Stomach (tissue), 9 donors: Measurements from ENCODE around the gene RUNX1. TPM values are rescaled to one million over a fixed set of nuclear protein-coding genes. Genes with fewer than 3 reads are reported as not detected.

Experiments used
- DNase-seq, 2 donors: peaks; one replicate each; pipeline versions ENCODE4 v3.0.0 to v3.0.0-alpha.2; 2013 to 2019
- H3K27ac ChIP-seq, 5 donors: fragments of 200-600 bp in 4 of 5; sonication (generic) in 4 of 5; one replicate each; pipeline ENCODE4 v1.5.1; 2013 to 2019; ENCODE audit warnings: mild to moderate bottlenecking in 1 of 5, moderate library complexity in 1 of 5
- H3K27me3 ChIP-seq, 3 donors: fragments of 200-600 bp; sonication (generic); one replicate each; pipeline ENCODE4 v1.5.1; 2017 to 2019; ENCODE audit warnings: mixed run types in 1 of 3
- H3K36me3 ChIP-seq, 4 donors: fragments of 200-600 bp; sonication (generic); 1 replicate in 3 of 4; 2 replicates in 1 of 4; pipeline ENCODE4 v1.5.1; 2016 to 2019
- H3K4me1 ChIP-seq, 4 donors: fragments of 200-600 bp; sonication (generic); one replicate each; pipeline ENCODE4 v1.5.1; 2016 to 2019
- H3K4me3 ChIP-seq, 4 donors: fragments of 200-600 bp; sonication (generic) in 3 of 4; one replicate each; pipeline ENCODE4 v1.5.1; 2016 to 2019; ENCODE audit warnings: mild to moderate bottlenecking in 1 of 4
- H3K9me3 ChIP-seq, 4 donors: fragments of 200-600 bp; sonication (generic); one replicate each; pipeline ENCODE4 v1.5.1; 2016 to 2019
- EP300 ChIP-seq: sonication (generic); formaldehyde crosslinking; IDR thresholded peaks from one replicate; pipeline ENCODE4 v1.6.1; 2017; ENCODE audit warnings: antibody characterized with exemption
- POLR2A ChIP-seq, 4 donors: fragments of 450-650 bp; IDR thresholded peaks; one replicate each; pipeline ENCODE4 v1.6.1; 2016; ENCODE audit warnings: antibody characterized with exemption in 4 of 4, control low read depth in 2 of 4, mild to moderate bottlenecking in 1 of 4, moderate library complexity in 1 of 4
- POLR2AphosphoS5 ChIP-seq, 3 donors: sonication (generic); formaldehyde crosslinking; IDR thresholded peaks; one replicate each; pipeline ENCODE4 v1.6.1; 2016; ENCODE audit warnings: antibody characterized with exemption in 3 of 3
- WGBS, 5 donors: extraction: QIAGEN DNeasy Blood & Tissue Kit in 3 of 5; methylation state at CpG; one replicate each; pipeline versions ENCODE4 v1.1.5 to v1.1.7; 2013 to 2018; 5-methylcytosine and 5-hydroxymethylcytosine counted together
- intact Hi-C: fragments of 100-400 bp; cut with DNase I; formaldehyde crosslinking; loops from one replicate; pipeline ENCODE4 v1.15.1; 2023; ENCODE audit warnings: low total_unique reads
- polyA plus RNA-seq, 3 donors: library from polyadenylated mRNA; stranded (reverse); fragments of 200-250 nt; gene quantifications; one replicate each; pipeline ENCODE4 v1.2.3, GENCODE V29; 2013
- total RNA-seq, 5 donors: library from RNA; depleted of rRNA; stranded (reverse); fragments of >200 nt; gene quantifications; one replicate each; pipeline versions ENCODE4 v1.1.0 to v1.2.3, GENCODE V29; 2014 to 2016
- TF ChIP-seq, protein P1 (sequence below), 7 experiments: fragments of 450-650 bp in 4 of 7; fragments of 200-600 bp in 3 of 7; sonication (generic) in 3 of 7; IDR thresholded peaks; one replicate each; pipeline ENCODE4 v1.5.1; 2016 to 2019; ENCODE audit warnings: antibody characterized with exemption in 7 of 7, control low read depth in 2 of 7, mild to moderate bottlenecking in 1 of 7
- donor health status: healthy with polysubstance abuse.
- donor health status: Bipolar disorder and iron deficiency.
- donor health status: healthy.

Gene RUNX1
- total and polyA plus RNA-seq, 8 donors = 8.0 to 213 (median 40.0) TPM

- Histone ChIP-seq H3K36me3 (peaks cover 12 to 63% (median 36%) of the 10 kb centered on the region in 4 donors), H3K4me3 (no peak overlapping the region), H3K27me3 (no peaks in the 10 kb centered on the region), H3K27ac (peak overlapping the region in 1 of 5 donors; percentile 17), H3K9me3 (no peaks in the 10 kb centered on the region), H3K4me1 (peaks cover 33 to 69% (median 39%) of the 10 kb centered on the region in 4 donors)
- 60 to 84% (median 60%) methylated on average over 6 of the region's 6 CpGs for WGBS, 5 donors
- no peak for TF ChIP-seq POLR2A (IDR thresholded peaks at IDR 0.05)
- TF ChIP-seq POLR2AphosphoS5 (IDR thresholded peaks at IDR 0.05) = no peak
- TF ChIP-seq, protein P1, sequence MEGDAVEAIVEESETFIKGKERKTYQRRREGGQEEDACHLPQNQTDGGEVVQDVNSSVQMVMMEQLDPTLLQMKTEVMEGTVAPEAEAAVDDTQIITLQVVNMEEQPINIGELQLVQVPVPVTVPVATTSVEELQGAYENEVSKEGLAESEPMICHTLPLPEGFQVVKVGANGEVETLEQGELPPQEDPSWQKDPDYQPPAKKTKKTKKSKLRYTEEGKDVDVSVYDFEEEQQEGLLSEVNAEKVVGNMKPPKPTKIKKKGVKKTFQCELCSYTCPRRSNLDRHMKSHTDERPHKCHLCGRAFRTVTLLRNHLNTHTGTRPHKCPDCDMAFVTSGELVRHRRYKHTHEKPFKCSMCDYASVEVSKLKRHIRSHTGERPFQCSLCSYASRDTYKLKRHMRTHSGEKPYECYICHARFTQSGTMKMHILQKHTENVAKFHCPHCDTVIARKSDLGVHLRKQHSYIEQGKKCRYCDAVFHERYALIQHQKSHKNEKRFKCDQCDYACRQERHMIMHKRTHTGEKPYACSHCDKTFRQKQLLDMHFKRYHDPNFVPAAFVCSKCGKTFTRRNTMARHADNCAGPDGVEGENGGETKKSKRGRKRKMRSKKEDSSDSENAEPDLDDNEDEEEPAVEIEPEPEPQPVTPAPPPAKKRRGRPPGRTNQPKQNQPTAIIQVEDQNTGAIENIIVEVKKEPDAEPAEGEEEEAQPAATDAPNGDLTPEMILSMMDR (IDR thresholded peaks at IDR 0.05) = no peak
- TF ChIP-seq EP300 = no peak
- DNase-seq = no peak
- intact Hi-C loops = no loop called here
Observed at GRCh38 chr21:34793471-34793870, 255.6 kb downstream of the RUNX1 start.

- 93 to 98% (median 94%) methylated on average over 26 to 27 of the region's 27 CpGs for WGBS, 5 donors
- Histone ChIP-seq H3K36me3 (peaks cover 9 to 55% (median 29%) of the 10 kb centered on the region in 4 donors), H3K4me1 (peaks cover 32 to 61% (median 36%) of the 10 kb centered on the region in 4 donors), H3K27ac (no peak overlapping the region), H3K9me3 (no peaks in the 10 kb centered on the region), H3K4me3 (no peak overlapping the region), H3K27me3 (no peaks in the 10 kb centered on the region)
- intact Hi-C loops = no loop called here
- no peak for TF ChIP-seq POLR2A (IDR thresholded peaks at IDR 0.05)
- no peak for TF ChIP-seq EP300
- TF ChIP-seq, protein P1 (IDR thresholded peaks at IDR 0.05) = no peak
- no peak for TF ChIP-seq POLR2AphosphoS5 (IDR thresholded peaks at IDR 0.05)
- no peak for DNase-seq
Observed at GRCh38 chr21:34792504-34793089, 256.5 kb downstream of the RUNX1 start.

DNA sequence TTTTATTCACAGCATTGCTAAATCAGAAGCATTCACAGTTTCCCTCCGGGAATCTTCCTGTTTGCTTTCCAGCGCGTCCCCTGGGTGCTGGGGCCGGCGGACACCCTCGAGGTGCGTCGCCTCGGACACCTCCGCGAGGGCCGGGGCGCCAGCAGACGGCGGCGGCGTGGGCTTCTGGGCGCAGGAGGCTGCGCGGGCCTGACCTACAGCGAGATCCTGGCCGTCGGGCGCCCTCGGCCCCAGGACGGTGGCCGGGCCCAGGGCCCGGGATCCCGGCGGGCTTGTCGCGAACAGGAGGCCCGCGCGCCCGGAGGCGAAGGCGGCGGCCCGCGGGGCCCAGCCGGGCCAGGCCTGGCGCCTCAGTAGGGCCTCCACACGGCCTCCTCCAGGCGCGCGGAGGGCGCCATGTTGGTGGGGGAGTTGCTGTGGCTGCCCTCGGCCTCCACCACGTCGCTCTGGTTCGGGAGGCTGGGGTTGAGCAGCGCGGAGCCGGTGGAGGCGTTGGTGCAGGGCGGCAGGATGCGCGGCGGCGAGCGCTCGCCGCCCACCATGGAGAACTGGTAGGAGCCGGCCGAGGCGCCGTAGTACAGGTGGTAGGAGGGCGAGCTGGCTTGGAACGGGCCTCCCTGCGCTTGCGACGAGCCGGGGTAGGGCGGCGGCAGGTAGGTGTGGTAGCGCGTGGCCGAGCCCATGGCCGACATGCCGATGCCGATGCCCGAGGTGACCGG, 257.2 kb downstream of the RUNX1 start:
- peaks cover 8 to 48% (median 25%) of the 10 kb centered on the region in 4 donors for H3K36me3 ChIP-seq
- H3K4me1 ChIP-seq = peaks cover 25 to 55% (median 32%) of the 10 kb centered on the region in 4 donors
- no peaks in the 10 kb centered on the region for H3K27me3 ChIP-seq
- no peak overlapping the region for H3K27ac ChIP-seq
- H3K4me3 ChIP-seq = no peak overlapping the region
- no peak for DNase-seq
- intact Hi-C loops = no loop called here
- H3K9me3 ChIP-seq = no peaks in the 10 kb centered on the region
- TF ChIP-seq, protein P1 (IDR thresholded peaks at IDR 0.05) = no peak
- TF ChIP-seq EP300 (no peak), POLR2A (IDR thresholded peaks at IDR 0.05) (no peak), POLR2AphosphoS5 (IDR thresholded peaks at IDR 0.05) (no peak)
- WGBS, 5 donors = 91 to 96% (median 94%) methylated on average over 67 to 84 of the region's 84 CpGs

DNA sequence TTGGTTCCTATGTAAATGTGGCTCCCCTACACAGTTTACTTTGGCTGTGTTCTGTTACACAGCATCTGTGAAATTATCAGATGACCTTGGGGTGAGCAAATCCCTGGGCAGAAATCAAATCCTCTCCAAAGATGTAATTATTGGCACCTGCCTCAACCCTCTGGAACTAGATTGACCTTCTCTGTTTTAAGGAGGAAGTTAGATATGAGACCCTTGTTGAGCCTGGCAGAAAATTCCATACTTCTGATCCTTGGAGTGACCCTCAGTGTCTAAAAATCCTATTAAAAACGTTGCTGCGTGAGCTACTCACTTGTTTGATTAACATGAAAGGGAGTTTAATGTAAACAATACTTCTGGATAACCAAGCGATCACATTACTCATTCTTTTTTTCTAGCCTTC, 258.3 kb downstream of the RUNX1 start:
- no peak overlapping the region for H3K4me3 ChIP-seq
- 21 to 41% (median 27%) methylated on average over 3 of the region's 3 CpGs for WGBS, 5 donors
- H3K4me1 ChIP-seq = peaks cover 14 to 44% (median 22%) of the 10 kb centered on the region in 4 donors
- H3K27me3 ChIP-seq = no peaks in the 10 kb centered on the region
- intact Hi-C loops = no loop called here
- H3K27ac ChIP-seq = no peak overlapping the region
- TF ChIP-seq, protein P1 (IDR thresholded peaks at IDR 0.05) = no peak
- TF ChIP-seq POLR2A (IDR thresholded peaks at IDR 0.05) = no peak
- TF ChIP-seq EP300 = no peak
- peak in 1 of 3 donors; percentile 14 for TF ChIP-seq POLR2AphosphoS5 (IDR thresholded peaks at IDR 0.05)
- peaks cover 8 to 37% (median 21%) of the 10 kb centered on the region in 4 donors for H3K36me3 ChIP-seq
- H3K9me3 ChIP-seq = no peaks in the 10 kb centered on the region
- DNase-seq = no peak
